Fibroblast of skin of left biceps (primary cell): ENCODE results near the gene CDK5RAP2.
A peak's percentile ranks its signal among the peaks of the same experiment; 100 is the strongest.

Source experiments
- DNase-seq, 2 experiments: peaks; one replicate each; pipeline ENCODE4 v3.0.0-alpha.2; 2013; ENCODE audit warnings: low read depth in 2 of 2

Gene CDK5RAP2

DNA sequence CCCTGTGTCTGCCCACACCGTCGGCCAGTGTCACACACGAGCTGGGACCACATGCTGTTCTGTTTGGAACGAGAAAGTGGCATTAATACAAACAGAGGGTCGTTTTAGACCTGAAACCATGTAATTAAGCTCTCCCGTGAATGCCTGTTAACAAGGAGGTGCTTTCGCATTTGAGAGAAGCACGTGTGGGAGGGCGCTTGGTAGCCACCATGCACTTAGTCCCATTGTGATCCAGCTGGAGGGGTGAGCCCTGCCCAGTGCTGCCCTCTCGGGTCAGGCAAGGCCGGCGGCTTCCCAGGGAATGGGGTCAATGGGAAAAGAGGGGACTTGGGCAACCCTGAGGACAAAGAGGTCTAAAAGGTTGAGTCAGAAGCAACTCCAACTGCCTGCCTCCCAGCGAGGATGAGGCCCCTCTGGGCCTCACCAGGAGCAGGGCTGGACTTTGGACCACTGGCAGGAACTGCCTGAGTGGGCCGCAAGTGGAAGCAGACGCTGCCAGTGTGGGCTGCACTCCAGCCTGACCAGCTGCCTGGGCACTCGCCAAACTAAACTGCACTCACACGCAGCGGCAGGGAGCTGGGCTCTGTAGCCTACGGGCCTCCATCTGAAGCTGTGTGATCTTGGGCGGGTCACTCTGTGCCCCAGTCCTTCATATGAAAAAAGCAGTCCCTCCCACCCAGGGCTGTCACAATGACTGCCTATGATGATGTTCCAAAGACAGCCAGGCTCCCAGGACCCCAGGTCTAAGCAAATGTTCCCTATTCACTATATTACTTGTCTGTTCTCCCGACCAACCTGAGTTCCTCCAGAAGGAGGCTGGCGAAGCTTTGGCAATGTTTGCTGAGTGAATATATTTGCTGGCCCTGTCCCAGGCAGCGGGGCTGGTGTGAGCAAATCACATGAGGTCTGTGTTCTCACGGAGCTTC, 195.7 kb downstream of the CDK5RAP2 start:
- DNase-seq, result no peak

DNA sequence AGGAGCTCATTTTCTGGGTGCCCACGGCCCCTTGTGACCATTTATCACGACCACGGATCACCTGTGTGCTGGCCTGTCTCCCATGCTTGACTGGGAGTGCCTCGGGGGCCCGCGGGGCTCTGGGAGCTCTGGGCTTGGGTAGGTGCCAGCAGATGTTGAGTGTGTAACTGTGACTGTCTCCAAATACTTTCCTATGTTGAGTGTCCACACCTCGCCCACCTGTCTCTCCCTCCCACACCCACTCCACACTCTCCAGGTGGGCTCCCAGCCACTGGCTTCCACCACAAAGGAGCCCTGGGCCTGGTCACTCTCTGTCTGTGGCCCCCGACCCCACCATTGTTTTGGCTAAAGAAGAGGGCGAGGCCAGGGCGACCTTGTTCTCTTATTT, 196.4 kb downstream of the CDK5RAP2 start:
- no peak for DNase-seq

DNA sequence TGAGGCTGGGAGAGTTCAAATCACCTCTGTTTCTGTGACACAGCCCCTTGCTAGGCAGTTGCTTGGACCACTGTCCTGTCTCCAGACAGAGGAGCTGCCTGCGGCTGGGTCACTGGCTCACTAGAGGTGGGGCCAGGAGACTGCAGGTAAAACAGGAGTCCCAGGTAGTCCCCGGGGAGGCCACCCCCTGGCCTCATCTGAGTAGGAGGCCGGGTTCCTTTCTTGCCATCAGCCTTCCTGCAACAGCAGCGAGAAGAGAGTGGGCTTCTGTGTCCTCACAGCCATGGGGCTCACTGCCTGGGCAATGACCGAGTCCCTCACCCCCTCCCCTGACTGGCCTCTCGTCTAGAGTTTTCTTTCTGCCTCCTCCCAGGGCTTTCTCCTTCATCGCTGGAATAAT, 197.5 kb downstream of the CDK5RAP2 start:
- DNase-seq, result no peak

DNA sequence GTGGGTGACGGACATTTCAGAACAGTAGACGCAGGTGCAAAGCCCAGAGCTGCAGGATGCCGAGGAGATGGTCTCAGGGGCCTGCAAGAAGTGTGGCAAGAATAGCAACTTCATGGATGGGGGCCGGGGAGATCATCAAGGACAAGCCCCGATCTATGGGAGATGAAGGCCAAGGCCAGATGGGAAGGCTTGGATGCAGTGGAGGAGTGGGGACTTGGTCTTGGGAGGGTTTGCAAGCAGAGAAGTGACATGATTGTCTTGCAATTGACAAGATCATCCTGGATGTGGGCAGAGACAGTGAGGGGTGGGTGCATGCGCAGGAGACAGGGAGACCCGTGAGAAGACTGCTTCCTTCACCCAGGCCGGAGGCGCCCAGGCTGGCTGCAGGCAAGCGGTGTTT, 198.1 kb downstream of the CDK5RAP2 start:
- DNase-seq, result no peak

DNA sequence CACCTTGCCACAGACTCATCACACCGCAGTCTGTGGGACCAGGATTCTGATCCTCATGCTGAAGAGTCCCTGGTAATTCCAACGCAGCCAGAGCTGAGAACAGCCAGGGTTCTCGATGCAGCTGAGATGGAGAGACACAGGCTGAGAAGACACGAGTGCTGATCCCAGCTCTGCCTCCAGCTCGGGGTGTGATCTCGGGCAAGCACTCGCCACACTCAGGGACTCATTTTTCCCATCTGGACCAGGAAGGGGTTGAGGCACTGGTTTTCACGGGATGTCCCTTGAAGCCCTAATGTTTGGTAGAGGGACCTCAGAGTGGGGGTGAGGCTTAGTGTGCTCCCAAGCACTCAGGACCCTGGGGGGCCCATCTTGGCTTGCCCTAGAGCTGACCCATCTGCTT, 200.4 kb downstream of the CDK5RAP2 start:
- no peak for DNase-seq

DNA sequence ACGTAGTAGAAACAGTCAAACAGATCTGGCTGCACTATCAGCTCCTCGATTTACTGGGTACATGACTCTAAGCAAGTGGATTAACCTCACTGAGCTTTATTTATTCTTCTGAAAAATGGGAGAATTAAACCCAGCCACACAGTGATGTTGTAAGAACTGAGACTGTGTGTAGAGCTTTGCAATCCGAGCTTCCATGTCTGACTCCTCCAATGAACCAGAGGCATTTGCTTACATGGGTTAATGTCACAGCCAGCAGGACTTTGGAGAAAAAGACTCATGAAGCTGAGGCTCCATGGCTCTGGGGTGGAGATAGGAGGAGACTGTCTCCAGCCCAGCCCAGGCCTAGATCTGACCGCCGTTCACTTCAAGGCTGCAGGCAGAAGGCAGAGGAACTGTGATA, 201.3 kb downstream of the CDK5RAP2 start:
- no peak for DNase-seq

DNA sequence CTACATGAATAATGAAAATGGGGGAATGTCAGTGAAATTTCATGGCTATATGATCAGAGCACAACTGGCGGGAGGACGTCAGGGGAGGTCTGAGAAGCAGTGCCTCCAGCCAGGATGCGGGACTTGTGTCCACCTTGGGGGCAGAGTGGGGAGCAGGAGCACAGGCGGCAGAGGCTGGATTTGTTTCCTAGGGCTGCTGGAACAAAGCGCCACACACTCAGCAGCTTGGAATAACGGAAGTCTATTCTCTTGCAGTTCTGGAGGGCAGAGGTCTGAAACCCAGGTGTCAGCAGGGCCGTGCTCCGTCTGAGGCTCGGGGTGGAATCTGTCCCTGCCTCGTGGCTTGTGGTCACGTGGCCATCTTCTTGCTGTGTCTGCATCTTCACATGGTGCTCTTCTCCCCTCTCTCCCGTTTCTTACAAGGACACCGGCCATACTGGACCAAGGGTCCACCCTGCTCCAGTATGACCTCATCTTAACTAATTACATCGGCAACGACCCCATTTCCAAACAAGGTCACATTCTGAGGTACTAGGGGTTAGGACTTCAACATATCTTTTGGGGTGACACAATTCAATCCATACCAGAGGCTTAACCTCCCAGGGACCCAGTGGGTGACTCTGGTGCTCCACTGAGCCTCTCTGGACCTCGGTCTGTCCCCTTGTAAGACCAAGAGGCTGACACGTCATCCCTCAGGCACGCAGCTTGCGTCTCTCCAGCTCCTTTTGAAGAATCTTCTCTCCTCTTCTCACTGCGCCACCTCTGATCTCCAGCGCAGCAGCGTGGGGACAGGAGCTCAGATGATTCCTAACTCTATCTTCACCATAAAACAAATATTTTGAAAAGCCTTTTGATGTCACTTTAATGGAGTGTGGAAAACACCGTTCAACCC, 202.5 kb downstream of the CDK5RAP2 start:
- DNase-seq, result no peak

DNA sequence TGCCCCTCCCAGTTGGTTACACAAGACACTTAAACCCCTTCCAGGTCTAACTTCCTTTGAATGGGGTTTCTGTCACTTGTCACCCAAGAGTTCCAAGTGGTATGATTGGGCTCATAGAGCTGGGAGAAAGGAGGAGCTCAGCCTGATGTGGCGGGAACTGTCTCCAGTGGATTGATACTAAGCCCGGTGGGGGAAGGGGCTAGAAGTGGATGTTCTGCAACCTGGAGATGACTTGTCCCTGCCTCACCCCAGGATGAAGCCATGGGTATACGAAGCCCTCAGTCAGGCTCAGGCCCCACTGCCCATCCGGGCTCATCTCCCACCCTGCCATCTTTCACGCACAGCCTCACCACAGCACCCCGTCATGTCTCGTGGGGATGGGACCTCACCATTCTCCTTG, 203.9 kb downstream of the CDK5RAP2 start:
- no peak for DNase-seq

DNA sequence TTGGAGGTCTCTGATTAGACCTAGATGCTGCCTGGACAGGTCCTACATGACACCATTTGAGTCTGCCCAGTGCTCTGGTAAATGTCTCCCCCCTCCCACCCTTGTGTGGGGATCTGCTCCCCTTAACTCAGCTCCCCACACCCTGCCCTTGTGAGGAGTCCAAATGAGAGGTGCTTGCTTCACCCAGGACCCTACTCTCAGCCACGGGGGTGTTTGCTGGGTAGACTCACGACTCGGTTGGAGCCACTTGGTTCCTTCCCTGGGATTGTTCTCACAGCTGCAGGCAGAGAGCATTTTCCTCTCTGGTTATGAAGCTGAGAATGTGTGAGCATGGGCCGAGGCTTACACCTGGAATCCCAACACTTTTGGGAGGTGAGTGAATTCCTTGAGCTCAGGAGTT, 204.7 kb downstream of the CDK5RAP2 start:
- DNase-seq, result no peak

DNA sequence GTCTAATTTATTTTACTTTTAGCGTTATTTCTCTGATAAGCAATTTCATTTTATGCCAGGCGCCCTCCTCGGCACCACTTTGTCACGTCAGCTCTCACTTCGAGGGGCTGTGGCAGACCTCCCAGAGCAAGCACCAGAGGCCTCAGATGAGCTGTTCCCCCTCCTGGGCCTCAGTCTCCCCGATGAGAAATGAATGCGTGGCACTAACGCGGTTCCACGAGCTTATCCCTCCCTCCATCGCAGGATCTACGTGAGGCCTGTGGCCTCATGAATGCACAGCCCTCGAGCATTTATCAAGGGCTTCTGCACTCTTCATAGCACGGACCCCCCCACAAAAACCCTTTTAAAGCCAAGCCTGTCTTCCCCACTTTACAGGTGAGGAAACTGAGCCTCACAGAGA, 205.2 kb downstream of the CDK5RAP2 start:
- no peak for DNase-seq

DNA sequence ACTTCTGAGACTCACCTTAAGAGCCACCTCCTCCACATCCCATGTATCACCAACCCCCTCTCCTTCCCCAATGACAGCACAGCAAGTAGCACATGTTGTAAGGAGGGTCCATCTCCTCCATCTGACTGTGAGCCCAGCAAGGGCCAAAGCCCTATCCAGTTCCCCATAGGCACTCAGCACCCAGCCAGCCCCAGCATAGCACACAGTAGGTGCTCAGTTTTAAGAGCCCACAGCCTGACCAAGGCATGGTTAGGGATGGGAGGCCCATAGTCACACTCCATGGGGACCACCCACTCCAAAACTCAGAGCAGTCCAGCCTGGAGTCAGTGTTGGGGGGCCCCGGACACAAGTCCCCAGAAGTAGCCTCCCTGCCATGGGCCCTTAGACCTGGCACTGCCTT, 205.7 kb downstream of the CDK5RAP2 start:
- DNase-seq, result no peak

DNA sequence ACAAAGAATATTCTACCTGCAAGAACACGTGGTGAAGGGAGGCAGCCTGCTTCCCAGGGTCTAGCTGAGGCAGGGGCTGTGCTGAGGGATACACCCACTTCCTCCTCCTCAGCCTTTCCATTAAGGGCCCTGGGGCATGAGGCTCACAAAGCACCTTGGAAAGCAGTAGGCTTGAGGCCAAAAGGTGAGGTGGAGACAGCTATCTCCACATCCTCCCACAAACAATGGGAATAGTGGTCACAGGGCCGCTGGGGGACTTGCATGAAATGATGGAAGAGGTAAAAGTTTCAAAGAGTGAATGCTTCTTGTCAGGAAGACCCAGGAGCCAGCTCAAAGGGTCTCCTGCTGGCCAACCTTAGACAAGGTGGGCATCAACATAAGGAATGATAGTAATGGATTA, 207.9 kb downstream of the CDK5RAP2 start:
- DNase-seq, result no peak

DNA sequence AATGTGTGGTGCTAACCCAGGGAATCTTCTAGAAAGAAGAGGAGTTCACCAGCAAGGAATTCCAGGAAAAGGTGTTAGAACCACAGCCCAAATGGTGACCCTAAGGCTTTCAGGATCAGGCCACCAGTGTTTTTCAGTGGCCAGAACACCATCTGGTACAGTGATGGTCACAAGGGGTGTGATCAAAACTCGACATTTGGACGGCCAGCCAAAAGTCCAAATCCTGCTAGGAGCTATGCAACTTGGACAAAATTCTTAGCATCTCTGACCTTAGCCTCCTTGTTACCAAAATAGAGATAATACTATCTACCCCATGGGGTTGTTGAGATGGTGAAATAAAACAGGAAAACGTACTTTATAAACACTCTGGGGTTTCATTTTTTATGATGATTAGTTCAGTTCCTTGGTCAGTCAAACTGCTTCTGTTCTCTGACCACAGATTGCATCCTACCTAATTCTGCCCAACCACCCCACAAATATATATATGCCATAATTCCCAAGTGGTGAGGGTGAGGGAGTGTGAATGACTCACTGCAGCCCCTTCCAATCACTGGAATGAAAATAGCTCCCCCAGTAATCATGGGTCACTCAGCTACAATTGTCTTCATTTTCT, 210.3 kb downstream of the CDK5RAP2 start:
- DNase-seq, result peak in 1 of 2 experiments; percentile 29

DNA sequence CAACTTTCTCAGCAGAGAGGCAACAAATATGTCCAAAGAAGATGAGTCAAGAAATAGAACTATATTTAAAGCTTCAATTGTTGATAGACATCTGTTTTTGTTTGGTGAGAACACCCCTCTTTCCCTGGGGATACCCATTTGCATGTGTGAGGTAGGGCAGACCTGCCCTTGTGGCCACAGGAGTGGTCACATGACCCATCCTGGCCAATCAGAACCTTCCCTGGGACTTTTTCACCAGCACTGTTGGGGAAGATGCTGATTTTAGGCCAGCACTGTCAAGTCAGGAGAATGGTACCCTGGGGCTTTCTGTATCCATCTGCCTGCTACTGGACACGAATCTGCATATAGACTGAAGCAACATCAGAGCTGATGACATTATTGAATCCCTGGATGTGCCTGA, 211.2 kb downstream of the CDK5RAP2 start:
- DNase-seq, result no peak

DNA sequence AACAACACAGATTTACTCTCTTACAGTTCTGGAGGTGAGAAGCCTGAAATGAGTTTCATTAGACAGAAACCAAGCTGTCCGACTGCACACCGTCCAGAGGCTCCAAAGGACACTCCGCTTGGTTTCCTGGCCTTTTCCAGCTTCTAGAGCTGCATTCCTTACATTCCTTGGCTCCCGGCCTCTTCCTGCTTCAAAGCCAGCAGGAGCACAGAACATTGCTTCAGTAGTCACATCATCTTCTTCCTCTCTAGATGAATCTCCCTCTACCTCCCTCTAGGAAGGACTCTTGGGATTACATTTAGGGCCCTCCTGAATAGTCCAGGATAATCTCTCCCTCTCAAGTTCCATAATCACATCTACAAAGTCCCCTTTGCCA, 213.3 kb downstream of the CDK5RAP2 start:
- peak; percentile 82 to 87 for DNase-seq

DNA sequence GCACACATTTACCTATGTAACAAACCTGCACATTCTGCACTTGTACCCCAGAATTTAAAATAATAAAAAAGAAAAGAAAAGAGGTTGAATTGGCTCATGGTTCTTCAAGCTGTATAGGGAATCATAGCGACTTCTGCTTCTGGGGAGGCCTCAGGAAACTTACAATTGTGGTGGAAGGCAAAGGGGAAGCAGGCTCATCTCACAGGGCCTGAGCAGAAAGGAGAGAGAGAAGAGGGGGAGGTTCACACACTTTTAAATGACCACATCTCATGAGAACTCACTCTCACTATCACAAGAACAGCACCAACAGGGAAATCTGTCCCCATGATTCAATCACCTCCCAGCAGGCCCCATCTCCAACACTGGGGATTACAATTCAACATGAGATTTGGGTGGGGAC, 214.6 kb downstream of the CDK5RAP2 start:
- DNase-seq, result no peak

DNA sequence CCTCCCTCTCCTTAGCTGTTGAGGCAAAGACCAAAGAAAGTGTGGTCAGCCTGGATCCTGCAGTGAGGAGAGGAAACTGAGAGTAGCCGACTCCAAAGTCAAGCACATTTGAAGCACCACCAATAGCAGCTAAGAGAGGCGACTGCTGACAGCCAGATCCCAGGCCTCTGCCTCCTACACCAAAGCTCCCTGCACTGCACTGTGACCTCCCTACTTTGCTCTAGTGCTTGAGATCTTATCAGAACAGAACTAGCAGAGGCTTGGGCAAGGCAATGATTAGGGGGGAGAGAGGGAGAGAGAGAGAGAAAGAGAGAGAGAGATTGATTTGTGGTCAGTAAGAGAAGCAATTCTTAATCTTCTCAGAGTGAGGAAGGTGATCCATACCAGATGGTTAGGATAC, 216.3 kb downstream of the CDK5RAP2 start:
- no peak for DNase-seq

DNA sequence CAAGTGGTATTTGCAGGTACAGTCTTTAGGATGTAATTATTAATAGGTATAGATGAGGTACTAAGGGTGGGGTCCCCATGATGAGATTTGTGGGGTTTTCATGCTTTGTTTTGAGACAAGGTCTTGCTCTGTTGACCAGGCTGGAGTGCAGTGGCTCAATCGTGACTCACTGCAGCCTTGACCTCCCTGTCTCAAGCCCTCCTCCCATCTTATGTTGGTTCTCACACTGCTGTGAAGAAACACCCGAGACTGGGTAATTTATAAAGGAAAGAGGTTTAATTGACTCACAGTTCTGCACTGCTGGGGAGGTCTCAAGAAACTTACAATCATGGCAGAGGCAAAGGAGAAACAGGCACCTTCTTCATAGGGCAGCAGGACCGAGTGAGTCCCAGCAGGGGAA, 217.5 kb downstream of the CDK5RAP2 start:
- DNase-seq, result no peak

DNA sequence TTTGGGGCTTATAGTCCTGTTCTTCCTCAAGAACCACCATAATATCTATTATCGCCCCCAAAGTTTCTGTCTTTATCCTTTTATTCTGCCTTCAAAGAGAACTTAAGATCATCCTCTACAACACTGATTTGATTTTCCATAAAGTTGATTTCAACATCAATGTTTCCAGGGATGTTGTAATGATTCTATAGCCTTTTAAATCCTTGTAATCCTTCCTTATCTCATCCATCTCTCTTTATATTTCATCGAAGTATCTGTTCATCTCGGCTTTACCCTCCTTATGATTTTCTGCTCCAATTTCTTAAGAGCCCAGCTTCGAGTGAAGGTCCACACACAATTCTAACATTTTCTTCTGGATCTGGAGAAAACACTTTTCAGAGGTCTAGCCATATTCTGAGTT, 218.4 kb downstream of the CDK5RAP2 start:
- DNase-seq, result no peak

DNA sequence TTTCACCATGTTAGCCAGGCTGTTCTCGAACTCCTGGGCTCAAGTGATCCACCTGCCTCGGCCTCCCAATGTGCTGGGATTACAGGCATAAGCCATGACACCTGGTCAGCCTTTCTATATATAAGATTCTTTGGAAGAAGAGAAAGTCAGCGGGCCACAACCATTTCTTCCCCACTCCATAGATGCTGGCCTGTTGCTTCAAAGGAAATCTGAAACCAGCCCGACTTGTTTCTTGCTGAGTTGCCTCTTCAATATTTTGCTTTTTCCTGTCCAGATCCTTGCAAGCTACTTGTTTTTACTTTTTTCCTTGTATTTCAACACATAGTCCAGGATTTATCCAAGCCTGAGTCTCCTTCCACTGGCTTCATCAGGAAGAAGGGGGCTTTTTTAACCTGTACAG, 219.5 kb downstream of the CDK5RAP2 start:
- no peak for DNase-seq

DNA sequence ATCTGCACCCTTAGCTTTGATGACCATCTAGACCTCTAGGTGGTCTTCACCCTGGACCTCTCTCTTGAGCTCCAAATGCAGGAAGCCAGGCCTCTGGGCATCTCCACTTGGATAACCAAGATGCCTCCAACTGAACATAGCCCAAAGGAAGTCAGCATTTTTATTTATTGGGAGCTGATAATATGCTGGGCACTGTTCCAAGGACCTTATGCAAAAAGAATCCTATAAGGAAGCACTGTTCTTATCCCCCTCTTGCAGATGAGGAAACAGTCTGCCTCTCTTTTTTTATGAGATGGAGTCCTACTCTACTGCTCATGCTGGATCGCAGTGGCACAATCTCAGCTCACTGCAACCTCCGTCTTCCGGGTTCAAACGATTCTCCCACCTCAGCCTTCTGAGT, 219.9 kb downstream of the CDK5RAP2 start:
- peak; percentile 77 to 82 for DNase-seq

DNA sequence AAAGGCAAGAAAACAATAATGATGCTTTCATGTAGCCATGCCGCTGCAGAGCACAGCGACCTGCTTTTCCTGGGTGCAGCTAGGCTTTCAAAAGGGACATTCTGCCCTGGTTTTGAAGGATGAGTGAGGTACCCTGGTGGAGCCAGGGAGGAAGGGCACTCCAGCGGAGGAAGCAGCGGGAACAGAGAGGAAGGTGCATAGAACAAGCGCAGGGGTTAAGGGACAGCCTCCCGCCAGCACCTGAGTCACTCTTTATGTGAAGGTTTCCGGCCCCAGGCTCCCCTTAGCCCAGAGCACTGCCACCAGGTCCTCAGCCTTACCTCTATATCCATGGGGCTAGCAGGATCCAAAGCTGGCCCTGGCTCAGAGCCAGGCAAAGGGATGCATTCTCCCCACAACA, 221.1 kb downstream of the CDK5RAP2 start:
- DNase-seq, result no peak
